DMS 273 (cell line): Measurements from ENCODE around the gene THAP4.

ENCODE experiments used
- DNase-seq: peaks from one replicate; lab custom pipeline; 2025; ENCODE audit not compliant: unreplicated experiment; lab: John Stamatoyannopoulos, UW

THAP4 gene

DNA sequence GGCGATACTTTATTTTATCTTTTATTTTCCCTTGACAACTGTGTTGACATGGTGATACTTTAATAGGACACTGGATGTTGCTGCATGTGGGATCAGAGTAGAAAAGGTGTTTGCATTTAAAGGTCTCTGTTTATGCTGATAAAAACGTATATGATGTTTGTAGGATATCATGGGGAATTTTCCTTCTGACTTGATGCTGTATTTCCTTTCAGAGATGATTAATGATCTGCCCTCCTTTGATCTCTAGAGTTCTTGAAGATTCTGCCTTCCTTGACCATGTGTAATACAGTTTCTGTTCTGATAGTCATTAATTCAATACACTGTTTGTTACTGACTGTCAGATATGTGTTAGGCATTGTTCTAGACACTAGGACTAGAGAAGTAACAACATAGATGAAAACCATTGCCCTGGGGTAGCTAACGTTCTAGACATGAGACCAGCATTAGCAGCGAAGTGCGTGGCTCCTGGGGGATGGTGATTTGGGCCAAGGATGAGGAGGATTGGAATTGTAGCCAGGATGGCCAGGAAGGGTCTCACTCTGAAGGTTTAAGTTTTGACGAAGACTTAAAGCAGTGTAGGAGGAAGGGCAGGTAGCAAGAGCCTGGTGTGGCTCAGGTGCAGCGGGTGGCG lies 3.3 kb upstream of the THAP4 start:
- DNase-seq = no peak

- DNase-seq = no peak
These were observed 2.4 kb upstream of the THAP4 start for GRCh38 chr2:241639385-241639784.

DNA sequence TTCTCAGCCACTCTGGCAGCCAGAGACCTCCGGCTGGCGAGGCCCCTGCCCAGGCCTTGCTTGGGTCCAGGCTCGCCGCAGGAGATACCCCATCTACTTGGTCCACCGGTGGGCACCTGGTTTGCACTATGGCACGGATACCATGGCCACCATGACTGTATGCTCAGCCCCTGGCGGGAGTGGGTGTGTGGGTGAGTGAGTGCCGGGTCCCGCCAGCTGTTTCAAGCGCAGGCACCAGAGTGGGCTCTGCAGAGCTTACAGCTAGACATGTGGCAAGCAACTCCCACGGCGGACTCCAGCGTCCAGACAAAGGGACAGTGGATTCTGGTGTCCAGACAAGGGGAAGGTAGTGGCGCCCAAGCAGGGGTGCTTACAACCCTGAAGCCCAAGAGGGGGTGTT lies 2.0 kb upstream of the THAP4 start:
- no peak for DNase-seq

DNA sequence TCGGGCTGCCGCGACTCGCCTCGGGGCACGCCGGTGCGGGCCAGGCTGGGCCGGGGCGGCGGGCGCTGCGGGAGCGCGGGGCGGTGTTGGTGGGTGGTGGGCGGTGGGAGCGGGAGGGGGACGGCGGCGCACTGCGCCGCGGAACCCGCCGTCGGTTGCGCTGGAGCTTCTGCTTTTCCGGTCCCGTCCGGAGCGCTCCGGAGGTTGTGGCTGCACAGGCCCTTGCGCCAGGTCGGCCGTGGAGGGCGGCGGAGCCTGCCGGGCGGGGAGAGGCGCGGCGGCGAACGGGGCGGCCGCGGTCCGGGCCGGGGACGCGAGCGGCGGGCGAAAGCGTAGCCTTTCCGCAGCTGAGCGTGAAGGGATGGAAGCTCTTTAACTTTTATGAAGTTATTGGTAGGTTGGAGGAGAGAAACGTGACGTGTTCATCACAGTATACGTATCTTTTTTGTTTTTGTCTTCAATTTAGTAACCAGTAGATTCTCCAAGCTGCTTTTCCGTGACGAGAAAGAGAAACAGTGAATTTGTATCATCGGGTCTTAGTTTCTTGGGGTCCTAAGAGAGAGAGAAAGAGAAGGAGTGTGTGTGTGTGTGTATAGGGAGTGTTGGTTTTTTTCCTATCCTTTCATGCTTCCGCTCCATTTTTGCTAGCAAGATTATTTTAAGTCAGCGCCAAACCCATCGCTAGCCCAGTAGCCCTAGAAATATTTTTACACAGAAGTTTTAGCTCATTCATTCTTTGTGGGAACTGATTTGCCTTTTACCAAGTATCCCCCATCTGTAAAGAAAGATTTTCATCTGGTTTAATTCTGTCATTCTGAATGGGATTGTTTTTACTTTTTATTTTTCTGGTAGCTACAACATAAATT lies 1.1 kb upstream of the THAP4 start:
- peak; percentile 77 for DNase-seq

DNA sequence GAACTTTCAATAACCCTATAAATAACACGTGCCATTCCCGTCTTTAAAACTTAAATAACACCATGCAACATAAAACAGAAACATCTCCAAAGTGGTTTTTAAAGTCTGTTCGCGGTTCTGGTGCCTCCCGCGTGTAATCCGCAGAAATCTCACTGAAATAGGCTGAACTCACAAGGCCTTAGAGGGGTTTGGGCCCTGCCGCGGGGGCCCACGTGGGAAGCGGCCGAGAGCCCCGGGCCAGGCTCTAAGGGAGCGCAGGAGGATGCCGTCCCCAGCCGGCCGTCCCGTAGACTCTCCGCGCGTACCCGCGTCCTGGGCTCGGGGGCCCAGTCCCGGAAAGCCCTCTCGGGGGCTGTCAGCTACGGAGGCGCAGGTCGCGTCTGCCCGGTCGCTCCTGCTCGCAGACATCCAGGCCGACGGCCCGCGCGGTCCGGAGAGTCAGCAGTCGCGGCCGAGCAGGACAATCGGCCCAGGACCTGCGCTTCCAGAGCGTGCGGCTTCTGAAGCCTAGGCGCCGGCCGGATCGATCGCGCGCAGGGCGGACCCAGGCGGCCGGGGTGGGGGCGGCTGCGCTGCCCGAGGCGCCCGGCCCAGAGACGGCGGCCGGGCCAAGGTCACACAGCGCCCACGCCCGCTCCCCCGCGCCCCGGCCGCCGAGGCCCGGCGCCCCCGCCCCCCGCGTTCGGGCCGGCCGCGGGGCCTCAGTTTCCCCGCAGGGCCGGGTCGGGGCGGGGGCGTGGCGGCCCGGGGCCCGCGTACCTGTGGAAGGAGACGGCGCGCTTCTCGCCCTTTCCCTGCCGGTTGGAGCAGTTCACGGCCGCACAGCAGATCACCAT lies 558 bp downstream of the THAP4 start:
- peak; percentile 77 for DNase-seq

DNA sequence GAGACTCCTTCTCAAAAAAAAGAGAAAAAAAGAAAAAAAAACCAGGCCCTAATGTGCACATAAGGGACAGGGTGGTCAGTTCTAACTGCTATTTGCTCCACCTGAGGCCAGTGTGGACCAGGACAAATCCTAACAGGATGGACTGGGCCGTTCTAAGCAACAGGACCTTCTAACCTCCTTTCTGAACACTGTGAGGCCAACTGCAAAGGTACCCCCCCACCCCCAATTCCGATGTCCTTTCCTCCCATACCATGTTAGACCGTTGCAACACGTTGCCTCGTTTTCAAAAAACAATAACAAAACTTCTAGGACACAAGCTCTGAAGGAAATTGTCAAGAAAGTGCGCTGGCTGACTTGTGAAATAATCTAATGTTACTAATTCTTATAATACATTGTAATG lies 1.2 kb downstream of the THAP4 start:
- peak; percentile 53 for DNase-seq

DNA sequence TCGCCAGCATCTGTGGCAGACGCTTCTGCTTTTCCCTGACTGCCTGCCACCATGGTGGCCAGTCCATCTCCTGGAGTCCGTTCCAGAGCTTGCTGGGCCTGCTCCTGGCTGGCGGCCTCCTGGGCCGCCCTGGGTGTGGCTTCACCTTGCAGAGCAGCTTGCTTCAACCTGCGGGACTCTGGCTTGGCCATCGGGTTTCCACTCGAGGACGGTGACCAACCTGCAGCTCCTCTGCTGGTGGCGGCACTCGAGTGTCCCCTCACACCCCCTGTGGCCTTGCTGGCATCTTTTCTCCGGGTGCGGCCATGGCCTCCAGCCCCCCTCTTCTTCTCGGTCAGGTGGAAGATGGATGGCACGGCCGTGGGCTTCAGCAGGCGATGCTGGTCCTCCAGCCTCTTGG lies 3.4 kb downstream of the THAP4 start:
- DNase-seq = no peak

DNA sequence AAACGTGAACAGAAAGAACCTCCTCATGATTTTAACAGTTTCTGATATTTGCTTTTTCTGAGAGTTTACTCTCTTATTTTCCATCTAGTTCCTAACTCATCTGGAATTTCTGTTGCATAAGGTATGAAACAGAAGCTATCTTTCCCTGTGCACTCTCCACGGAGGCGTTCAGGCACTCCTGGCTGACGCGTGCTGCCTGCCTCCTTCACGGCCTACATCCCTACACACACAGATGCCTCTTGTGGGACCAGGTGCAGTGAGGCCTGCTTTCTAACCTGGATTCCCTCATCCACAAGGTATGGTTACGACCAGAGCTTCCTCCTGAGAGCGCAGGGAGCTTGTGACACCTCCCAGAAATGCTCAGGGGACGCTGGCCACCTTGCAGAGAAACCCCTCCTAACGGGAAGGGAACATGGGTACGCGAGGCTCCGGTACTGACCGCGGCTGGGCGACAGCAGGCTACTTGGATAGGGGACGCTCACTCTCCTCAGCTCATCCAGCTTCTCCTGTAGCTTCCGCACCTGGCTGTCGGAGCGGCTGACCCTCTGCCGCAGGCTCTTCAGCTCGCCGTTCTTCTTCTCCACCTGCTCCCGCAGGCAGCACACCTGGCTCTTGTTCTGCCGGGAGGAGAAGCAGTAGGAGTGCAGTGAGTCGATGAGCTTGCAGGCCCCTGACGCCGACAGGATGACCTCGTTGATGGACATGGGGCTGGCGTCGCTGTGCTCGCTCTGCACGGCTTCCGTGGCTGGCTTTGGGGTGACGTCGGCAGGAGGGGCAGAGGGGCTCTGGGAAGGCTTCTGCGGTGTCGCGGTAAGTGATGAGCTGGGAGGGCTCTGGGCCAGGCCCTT lies 4.3 kb downstream of the THAP4 start:
- DNase-seq = no peak

- no peak for DNase-seq
These were observed 7.1 kb downstream of the THAP4 start for GRCh38 chr2:241629762-241630435.

GRCh38 chr2:241627675-241628074 lies 9.3 kb downstream of the THAP4 start:
- DNase-seq = no peak

- DNase-seq = no peak
These were observed 16.6 kb downstream of the THAP4 start for GRCh38 chr2:241620419-241620769.

DNA sequence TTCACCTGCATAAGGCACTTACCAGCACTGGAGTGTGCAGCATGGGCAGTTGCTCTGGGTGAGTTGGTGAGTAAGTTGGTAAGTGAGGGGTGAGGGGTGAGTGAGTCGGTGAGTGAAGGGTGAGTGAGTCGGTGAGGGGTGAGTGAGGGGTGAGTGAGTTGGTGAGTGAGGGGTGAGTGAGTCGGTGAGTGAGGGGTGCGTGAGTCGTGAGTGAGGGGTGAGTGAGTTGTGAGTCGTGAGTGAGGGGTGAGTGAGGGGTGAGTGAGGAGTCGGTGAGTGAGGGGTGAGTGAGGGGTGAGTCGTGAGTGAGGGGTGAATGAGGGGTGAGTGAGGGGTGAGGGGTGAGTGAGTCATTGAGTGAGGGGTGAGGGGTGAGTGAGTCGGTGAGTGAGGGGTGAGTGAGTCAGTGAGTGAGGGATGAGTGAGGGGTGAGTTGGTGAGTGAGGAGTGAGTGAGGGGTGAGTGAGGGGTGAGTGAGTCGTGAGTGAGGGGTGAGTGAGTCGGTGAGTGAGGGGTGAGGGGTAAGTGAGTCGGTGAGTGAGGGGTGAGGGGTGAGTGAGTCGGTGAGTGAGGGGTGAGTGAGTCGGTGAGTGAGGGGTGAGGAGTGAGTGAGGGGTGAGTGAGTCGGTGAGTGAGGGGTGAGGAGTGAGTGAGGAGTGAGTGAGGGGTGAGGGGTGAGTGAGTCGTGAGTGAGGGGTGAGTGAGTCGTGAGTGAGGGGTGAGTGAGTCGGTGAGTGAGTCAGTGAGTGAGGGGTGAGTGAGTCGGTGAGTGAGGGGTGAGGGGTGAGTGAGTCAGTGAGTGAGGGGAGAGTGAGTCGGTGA lies 17.1 kb downstream of the THAP4 start:
- no peak for DNase-seq

DNA sequence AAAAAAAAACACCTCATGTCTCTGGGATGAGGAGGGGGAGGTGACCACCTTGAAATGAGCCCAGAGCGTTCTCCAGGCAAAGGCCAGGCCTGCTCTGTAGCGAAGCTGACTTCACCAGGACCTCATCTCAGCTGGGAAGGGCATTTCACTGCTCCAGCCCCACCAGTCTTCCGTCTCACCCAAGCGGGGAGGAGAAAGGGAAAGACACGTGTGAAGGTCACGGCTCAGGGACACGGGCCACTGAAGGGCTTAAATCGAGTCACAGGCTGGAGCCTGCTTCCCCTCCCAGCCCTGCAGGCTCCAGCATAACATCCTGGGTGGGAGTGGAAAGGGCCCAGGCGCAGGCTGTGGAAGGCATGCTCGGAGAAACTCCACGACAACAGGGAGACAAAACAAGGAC lies 18.1 kb downstream of the THAP4 start:
- no peak for DNase-seq

- no peak for DNase-seq
These were observed 18.6 kb downstream of the THAP4 start for GRCh38 chr2:241618296-241618805.

- DNase-seq = peak; percentile 15
These were observed 19.4 kb downstream of the THAP4 start for GRCh38 chr2:241617431-241618154.

- no peak for DNase-seq
These were observed 20.5 kb downstream of the THAP4 start for GRCh38 chr2:241616168-241617125.

- no peak for DNase-seq
These were observed 21.4 kb downstream of the THAP4 start for GRCh38 chr2:241615522-241616052.
